Stimulated activated naive B cell treated with anti-CD40 and anti-IgM and Interleukin-4, amounts not matched to agents 10 μg/mL and 1 μg/mL and 100 μg/mL, for 72 hours (primary cell): ENCODE measurements around the gene MYO1B.

Experiments used
- ATAC-seq, 2 donors: fragments of 150-1000 bp; cut with Tn5 transposase; replicated peaks; 2 replicates each; pipeline ENCODE4 v1.10.0; 2021; ENCODE audit warnings: moderate library complexity in 1 of 2
- DNase-seq: peaks from one replicate; pipeline ENCODE4 v3.0.0; 2021
- H3K27ac Mint-ChIP-seq: one replicate; pipeline ENCODE4 v1.8.0; 2022; ENCODE audit warnings: mild to moderate bottlenecking, mixed read lengths
- H3K27me3 Mint-ChIP-seq, 2 donors: one replicate each; pipeline ENCODE4 v1.8.0; 2022; ENCODE audit warnings: mixed read lengths in 2 of 2
- H3K36me3 Mint-ChIP-seq, 2 donors: one replicate each; pipeline ENCODE4 v1.8.0; 2022; ENCODE audit warnings: mixed read lengths in 2 of 2, mild to moderate bottlenecking in 1 of 2
- H3K4me1 Mint-ChIP-seq, 2 donors: one replicate each; pipeline ENCODE4 v1.8.0; 2022; ENCODE audit warnings: mixed read lengths in 2 of 2, mild to moderate bottlenecking in 1 of 2
- H3K4me3 Mint-ChIP-seq, 2 donors: one replicate each; pipeline ENCODE4 v1.8.0; 2022; ENCODE audit warnings: mild to moderate bottlenecking in 2 of 2, mixed read lengths in 2 of 2, moderate library complexity in 1 of 2
- H3K9me3 Mint-ChIP-seq, 2 donors: one replicate each; pipeline ENCODE4 v1.8.0; 2022; ENCODE audit warnings: mixed read lengths in 2 of 2, mild to moderate bottlenecking in 1 of 2

Gene MYO1B

DNA sequence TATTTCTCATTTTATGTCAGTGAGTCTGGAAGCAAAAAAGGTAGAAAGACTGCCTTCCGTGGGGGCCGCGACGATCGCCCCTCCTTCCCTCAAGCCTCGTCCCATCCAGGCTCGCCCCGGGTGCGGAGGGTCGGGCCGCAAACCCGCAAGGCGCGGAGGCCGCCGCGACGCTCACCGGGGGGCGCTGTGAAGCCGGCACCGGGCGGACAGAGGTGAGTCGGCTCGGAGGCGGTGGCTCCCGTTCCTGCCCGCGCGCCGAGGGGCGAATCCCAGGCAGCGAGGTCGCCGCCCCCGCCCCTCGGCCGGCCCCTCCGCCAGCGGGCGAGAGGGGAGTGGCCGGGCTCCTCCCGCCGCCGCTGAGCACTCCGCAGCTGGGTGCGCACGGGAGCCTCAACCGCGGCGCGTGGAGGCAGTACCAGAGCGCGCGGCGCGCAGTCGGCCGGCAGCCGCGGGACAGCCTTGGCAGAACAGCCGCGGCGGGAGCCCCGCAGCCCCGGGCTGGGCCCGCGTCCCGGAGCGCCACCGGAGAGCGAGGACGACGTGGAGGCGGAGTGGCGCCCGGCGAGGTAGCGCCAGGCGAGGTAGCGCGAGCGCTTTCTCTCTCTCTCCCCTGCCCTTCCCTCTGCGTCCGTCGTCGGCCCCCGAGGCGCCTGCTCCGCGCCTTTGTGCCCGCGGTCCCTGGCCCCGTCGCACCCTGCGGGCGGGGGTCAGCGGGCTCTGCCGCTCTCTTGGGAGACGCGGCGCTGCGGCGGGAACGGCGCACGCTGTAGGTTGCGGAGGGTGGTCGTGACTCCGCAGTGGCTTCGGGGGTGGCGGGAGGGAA lies at the start of gene MYO1B:
Gene MYO1B, plus strand, starts transcription at position 359 of the 823 bp plus-strand sequence. CDS start 31,492 bp downstream, outside the sequence.
- H3K27me3 Mint-ChIP-seq, result peaks cover 0 to 3% of the 10 kb centered on the region in 2 donors
- peaks cover 21 to 45% of the 10 kb centered on the region in 2 donors for H3K4me1 Mint-ChIP-seq
- peak; percentile 66 to 78 for ATAC-seq
- H3K9me3 Mint-ChIP-seq, result peaks cover 0 to 2% of the 10 kb centered on the region in 2 donors
- H3K36me3 Mint-ChIP-seq, result no peaks in the 10 kb centered on the region
- peak within 1 kb of the TSS; percentile 82 to 87 for H3K4me3 Mint-ChIP-seq
- H3K27ac Mint-ChIP-seq, result peak within 1 kb of the TSS; percentile 47
- peak; percentile 49 for DNase-seq

DNA sequence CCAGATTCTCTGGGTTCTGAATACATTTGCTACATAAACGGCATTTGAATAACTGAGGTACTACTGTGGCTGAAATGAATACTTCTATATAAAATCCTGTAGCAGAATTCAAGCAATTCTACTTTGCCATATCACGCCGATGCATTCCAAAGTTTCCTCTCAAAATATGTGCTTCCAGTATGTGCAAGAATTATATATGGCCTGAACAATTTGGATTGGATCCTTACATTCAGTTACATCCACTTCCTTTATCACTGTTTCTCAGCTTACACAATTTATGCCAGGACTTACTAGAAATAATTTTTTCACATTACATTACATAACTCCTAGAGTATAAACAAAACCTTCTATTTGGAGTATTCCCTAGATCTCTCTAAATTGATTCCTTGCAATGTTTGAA lies 48.1 kb upstream of the MYO1B start:
- Mint-ChIP-seq H3K4me3 (no peak overlapping the region), H3K36me3 (no peaks in the 10 kb centered on the region), H3K27me3 (no peaks in the 10 kb centered on the region), H3K4me1 (peaks cover 6 to 17% of the 10 kb centered on the region in 2 donors), H3K9me3 (no peaks in the 10 kb centered on the region), H3K27ac (no peak overlapping the region)
- ATAC-seq, result no peak
- no peak for DNase-seq

DNA sequence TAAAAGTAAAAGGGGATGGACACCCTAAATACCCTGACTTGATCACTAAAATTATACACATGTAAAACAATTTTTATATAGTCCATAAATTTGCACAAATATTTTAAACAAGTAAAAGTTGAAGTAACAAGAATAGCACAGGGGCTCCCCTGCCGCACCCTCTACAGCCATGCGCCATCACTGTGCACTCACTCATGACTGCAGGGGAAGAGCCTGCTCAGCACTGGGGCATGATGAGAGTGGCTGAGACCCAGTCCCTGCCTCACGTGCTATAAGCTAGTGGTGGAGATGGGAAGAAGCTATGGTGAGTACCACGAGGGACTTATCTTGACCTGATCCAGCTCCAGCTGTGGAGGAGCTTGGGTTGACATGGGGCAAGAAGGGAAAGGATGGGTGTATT lies 46.9 kb upstream of the MYO1B start:
- Mint-ChIP-seq H3K9me3 (no peaks in the 10 kb centered on the region), H3K4me1 (peaks cover 7 to 23% of the 10 kb centered on the region in 2 donors), H3K4me3 (no peak overlapping the region), H3K27ac (no peak overlapping the region), H3K36me3 (no peaks in the 10 kb centered on the region), H3K27me3 (no peaks in the 10 kb centered on the region)
- no peak for DNase-seq
- ATAC-seq, result no peak

DNA sequence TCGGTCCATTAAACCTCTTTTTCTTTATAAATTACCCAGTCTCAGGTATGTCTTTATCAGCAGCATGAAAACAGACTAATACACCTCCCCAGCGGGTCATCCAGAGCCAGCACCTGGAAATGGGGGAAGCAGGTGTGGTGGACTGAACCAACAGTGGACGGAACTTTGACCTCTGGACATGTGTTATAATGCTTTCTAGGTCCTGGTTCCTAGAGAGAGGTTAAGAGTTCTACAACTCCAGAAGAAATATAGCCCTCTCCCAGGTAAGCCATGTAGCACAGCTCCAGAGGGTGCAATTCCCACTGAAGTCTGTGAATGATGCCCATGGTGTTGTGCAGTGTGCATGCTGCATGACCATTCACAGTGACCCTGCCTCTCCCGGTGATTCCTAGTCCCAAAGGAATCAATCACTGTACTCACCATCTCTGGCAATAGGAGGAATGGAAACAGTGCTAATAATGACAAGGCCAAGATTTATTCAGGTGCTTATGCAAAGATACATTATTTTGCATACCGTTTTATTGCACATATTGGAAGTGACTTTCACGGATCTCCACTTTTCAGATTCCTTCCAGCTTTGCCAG lies 45.2 kb upstream of the MYO1B start:
- ATAC-seq, result no peak
- no peaks in the 10 kb centered on the region for H3K27me3 Mint-ChIP-seq

DNA sequence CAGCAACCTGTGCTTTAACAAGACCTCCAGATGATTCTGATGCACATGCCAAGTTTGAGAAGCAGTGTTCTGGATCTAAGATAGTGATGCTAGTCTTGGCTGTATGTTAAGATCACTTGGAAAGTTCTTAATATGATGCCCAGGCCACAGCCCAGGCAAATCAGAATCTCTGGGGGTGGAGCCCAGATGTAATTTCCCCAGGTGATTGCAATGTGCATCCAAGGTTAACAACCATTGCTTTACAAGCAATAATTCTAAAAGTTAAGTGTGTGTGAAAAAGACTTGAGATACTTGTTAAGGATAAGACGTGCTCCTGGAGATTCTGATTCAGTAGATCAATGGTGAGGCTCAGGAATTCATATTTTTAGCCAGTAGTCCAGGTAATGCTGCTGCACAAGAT lies 44.3 kb upstream of the MYO1B start:
- DNase-seq, result no peak
- H3K4me1 Mint-ChIP-seq, result peaks cover 9 to 15% of the 10 kb centered on the region in 2 donors
- H3K4me3 Mint-ChIP-seq, result no peak overlapping the region
- no peak for ATAC-seq
- H3K9me3 Mint-ChIP-seq, result no peaks in the 10 kb centered on the region
- H3K36me3 Mint-ChIP-seq, result no peaks in the 10 kb centered on the region
- H3K27me3 Mint-ChIP-seq, result no peaks in the 10 kb centered on the region
- H3K27ac Mint-ChIP-seq, result no peak overlapping the region

More for the DNA sequence above, 45.2 kb upstream of the MYO1B start:
- no peaks in the 10 kb centered on the region for H3K9me3 Mint-ChIP-seq
- H3K27ac Mint-ChIP-seq, result no peak overlapping the region
- no peaks in the 10 kb centered on the region for H3K36me3 Mint-ChIP-seq
- no peak for DNase-seq
- no peak overlapping the region for H3K4me3 Mint-ChIP-seq
- H3K4me1 Mint-ChIP-seq, result peaks cover 9 to 16% of the 10 kb centered on the region in 2 donors

DNA sequence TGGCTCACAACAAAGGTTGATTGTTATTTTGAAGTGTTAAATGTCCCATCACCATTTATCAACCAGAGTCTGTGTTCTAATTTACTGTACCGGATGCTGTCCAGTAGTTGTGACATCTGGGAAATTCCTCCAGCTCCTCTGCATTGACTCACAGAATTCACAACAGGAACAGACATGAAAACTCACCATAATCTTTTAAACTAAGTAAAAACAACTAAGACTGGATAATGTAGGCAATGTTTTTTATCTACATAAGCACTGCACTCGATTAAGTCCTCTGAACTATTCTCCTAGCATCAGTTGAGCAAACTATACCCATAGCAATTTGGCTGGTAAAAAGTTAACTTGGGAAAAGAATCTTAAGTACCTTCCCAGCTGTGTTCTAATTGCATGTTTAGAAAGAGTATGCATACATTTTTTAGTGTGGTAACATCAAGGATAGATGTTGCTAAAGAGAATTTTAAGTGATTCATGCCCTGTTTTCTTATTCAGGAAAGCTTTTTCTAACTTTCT lies 42.9 kb upstream of the MYO1B start:
- Mint-ChIP-seq H3K36me3 (no peaks in the 10 kb centered on the region), H3K4me3 (no peak overlapping the region), H3K9me3 (no peaks in the 10 kb centered on the region), H3K4me1 (peaks cover 9 to 15% of the 10 kb centered on the region in 2 donors), H3K27ac (no peak overlapping the region), H3K27me3 (no peaks in the 10 kb centered on the region)
- DNase-seq (no peak), ATAC-seq (no peak)

DNA sequence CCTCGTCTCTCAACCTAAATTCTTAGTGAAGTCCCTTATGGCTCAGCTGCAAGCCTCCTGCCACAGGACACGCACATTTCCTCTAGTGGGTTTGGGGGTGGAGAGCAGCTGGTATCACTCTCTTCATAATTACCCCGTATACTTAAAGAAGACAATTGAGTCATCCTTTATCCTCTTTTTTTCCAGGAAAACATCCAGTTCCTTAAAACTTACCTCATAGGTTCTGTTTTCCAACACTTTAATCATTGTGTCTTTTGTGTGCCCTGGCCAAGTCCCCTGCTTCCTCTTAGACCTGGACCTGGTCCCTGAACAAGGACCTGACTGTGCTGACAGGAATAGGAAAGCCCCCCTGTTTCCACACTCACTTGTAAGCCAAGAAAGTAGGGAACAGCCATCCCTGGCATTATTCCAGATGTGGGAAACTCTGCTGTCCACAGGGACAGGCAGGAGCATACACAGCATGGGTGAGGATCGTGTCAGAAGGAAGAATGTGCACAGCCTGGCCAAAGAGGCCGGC lies 42.3 kb upstream of the MYO1B start:
- Mint-ChIP-seq H3K27ac (no peak overlapping the region), H3K27me3 (no peaks in the 10 kb centered on the region), H3K9me3 (no peaks in the 10 kb centered on the region), H3K36me3 (no peaks in the 10 kb centered on the region), H3K4me1 (peaks cover 9 to 15% of the 10 kb centered on the region in 2 donors), H3K4me3 (no peak overlapping the region)
- DNase-seq, result no peak
- ATAC-seq, result no peak

DNA sequence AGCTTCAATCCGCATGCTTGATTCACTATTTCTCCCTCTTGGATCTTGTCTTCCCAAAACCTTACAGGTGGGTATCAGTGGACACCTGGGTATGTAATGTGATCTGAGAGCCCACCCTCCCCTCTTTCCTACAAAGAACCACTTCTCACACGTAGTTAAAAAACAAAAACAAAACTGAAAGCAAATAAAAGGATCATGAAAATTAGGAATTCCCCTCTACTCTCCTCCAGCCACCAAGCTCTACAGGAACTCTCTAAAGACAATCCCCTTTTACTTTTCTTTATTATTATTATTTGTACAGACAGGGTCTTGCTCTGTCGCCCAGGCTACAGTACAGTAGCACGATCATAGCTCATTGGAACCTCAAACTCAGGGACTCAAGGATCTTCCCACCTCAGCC lies 40.8 kb upstream of the MYO1B start:
- DNase-seq, result no peak
- peak; percentile 63 to 75 for ATAC-seq
- Mint-ChIP-seq H3K4me1 (peaks cover 9 to 15% of the 10 kb centered on the region in 2 donors), H3K9me3 (no peaks in the 10 kb centered on the region), H3K27ac (peak overlapping the region; percentile 10), H3K36me3 (no peaks in the 10 kb centered on the region), H3K4me3 (peak overlapping the region; percentile 64 to 71), H3K27me3 (no peaks in the 10 kb centered on the region)

DNA sequence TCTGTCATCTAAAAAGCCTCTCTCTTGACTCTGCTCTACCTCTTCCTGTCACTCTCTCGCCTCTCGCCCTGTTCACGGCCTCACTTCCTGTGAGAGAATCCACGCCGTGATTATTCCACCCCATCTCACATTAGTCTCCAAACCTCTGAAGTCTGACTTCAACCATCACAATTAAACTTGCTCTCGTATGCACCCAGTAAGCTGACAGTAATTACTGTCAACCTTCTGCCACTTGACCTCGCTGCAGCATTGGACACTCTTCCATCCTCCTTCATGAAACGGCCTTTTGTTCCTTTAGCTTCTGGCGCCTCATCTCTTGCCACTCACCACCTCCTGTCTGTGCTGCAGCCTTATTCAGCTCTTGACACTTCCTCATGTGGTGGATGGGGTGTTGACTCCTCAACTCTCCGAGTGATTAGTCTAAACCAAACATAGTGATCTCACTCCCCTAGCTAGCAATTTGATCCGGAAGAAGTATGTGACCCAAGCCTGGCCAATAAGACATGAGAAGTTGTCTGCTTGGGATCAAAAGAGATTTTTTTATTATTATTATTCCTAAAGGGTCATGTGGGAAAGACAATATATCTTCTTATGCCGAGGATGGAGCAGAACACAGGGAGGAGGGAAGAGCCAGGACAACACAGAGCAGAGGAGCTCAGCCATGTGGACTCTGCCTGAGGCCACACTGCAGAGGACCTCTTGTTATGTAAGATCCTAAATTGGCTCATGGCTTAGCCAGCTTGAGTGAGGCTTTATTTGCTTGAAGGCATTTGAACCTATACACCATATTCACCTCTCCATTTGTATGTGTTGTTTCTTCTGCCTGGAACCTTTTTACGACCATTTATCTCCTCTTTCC lies 38.4 kb upstream of the MYO1B start:
- H3K27me3 Mint-ChIP-seq, result no peaks in the 10 kb centered on the region
- DNase-seq, result no peak
- H3K4me1 Mint-ChIP-seq, result peaks cover 8 to 15% of the 10 kb centered on the region in 2 donors
- peaks cover 1 to 5% of the 10 kb centered on the region in 2 donors for H3K9me3 Mint-ChIP-seq
- ATAC-seq, result no peak
- H3K4me3 Mint-ChIP-seq, result no peak overlapping the region
- H3K27ac Mint-ChIP-seq, result no peak overlapping the region
- peaks cover 0 to 1% of the 10 kb centered on the region in 2 donors for H3K36me3 Mint-ChIP-seq

DNA sequence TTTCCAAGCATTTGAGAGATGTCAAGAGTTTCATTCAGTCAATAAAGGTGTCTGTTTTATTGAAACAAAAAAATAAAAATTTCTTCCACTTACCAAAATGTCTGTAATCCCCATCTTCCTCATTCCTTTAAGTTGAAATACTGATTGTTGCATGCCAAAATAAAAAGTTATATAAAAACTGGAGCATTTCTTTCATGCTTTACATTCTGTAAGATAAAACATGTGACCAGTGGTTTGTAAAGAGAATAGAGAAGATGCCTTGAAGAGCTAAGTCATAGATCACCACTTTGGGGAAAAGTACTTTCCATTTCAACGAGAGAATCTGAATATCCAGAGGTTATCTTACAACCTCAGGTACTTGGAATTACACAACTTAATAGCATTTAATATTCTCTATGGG lies 35.9 kb upstream of the MYO1B start:
- no peak overlapping the region for H3K27ac Mint-ChIP-seq
- peaks cover 4 to 6% of the 10 kb centered on the region in 2 donors for H3K4me1 Mint-ChIP-seq
- H3K27me3 Mint-ChIP-seq, result peaks cover 0 to 6% of the 10 kb centered on the region in 2 donors
- no peak overlapping the region for H3K4me3 Mint-ChIP-seq
- H3K36me3 Mint-ChIP-seq, result peaks cover 0 to 3% of the 10 kb centered on the region in 2 donors
- no peak for ATAC-seq
- peaks cover 6 to 13% of the 10 kb centered on the region in 2 donors for H3K9me3 Mint-ChIP-seq
- DNase-seq, result no peak

DNA sequence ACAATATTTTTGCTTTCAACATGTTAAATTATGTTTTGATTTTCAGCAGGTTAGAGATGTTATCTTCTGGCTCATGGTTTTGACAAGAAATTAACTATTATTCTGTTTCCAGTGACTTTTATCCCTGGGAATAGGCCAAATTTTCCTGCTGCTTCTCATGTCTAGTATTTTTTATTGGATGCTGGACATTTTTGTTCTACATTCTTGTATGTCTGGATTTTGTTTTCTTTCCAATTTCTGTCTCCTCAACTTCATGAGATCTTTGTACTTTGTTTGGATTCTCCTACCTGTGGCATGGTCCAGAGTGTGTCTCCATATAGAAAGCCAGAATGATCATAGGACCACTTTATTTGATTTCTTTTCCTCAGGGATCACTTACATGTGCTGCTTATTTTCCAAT lies 33.1 kb upstream of the MYO1B start:
- H3K27ac Mint-ChIP-seq, result no peak overlapping the region
- no peak for ATAC-seq
- peaks cover 6 to 13% of the 10 kb centered on the region in 2 donors for H3K9me3 Mint-ChIP-seq
- H3K4me1 Mint-ChIP-seq, result no peaks in the 10 kb centered on the region
- H3K36me3 Mint-ChIP-seq, result peaks cover 0 to 3% of the 10 kb centered on the region in 2 donors
- peaks cover 0 to 6% of the 10 kb centered on the region in 2 donors for H3K27me3 Mint-ChIP-seq
- no peak for DNase-seq
- H3K4me3 Mint-ChIP-seq, result no peak overlapping the region

DNA sequence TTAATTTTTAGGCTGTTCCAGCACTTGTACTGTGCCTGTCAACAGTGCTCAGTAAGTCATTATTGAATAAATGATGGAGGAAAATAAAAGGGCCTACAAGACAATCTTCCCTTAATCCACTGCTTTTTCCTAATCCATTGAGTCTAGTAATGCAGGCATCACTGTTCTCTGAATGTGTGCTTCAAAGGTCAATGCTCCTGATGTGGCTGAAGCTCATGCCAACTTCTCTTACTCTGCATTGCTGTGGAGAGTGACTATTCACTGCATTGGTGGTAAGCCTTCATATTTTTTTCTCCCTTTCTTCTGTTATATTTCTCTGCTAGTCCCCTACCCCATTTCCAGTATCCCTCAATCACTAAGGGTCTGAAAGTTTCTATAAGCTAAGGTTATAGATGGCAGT lies 31.9 kb upstream of the MYO1B start:
- H3K4me1 Mint-ChIP-seq, result no peaks in the 10 kb centered on the region
- no peak overlapping the region for H3K27ac Mint-ChIP-seq
- no peak overlapping the region for H3K4me3 Mint-ChIP-seq
- DNase-seq, result no peak
- H3K27me3 Mint-ChIP-seq, result peaks cover 0 to 6% of the 10 kb centered on the region in 2 donors
- H3K9me3 Mint-ChIP-seq, result peaks cover 6 to 13% of the 10 kb centered on the region in 2 donors
- H3K36me3 Mint-ChIP-seq, result peaks cover 0 to 3% of the 10 kb centered on the region in 2 donors
- no peak for ATAC-seq

DNA sequence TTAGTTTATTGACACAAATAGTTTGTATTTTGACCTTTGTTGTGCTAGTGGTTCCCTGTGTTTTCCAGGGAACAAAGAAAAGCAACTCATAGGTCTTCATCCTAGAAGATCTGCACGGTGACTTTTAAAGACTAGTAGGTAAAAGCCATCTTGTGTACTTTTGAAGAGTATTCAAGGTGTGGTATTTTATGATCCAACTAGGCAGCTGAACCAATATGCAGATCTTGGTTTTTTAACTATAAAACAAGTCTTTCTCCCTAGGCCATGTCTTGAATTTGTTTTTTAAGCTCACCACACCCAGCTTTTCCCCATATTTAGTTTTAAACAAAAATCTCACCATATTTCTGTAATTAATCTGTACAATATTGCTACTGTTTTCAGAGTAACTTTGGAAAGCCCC lies 30.0 kb upstream of the MYO1B start:
- Mint-ChIP-seq H3K36me3 (peaks cover 0 to 3% of the 10 kb centered on the region in 2 donors), H3K27ac (no peak overlapping the region), H3K27me3 (peaks cover 0 to 6% of the 10 kb centered on the region in 2 donors), H3K9me3 (peaks cover 6 to 13% of the 10 kb centered on the region in 2 donors), H3K4me1 (peaks cover 7 to 12% of the 10 kb centered on the region in 2 donors), H3K4me3 (no peak overlapping the region)
- DNase-seq, result no peak
- no peak for ATAC-seq

DNA sequence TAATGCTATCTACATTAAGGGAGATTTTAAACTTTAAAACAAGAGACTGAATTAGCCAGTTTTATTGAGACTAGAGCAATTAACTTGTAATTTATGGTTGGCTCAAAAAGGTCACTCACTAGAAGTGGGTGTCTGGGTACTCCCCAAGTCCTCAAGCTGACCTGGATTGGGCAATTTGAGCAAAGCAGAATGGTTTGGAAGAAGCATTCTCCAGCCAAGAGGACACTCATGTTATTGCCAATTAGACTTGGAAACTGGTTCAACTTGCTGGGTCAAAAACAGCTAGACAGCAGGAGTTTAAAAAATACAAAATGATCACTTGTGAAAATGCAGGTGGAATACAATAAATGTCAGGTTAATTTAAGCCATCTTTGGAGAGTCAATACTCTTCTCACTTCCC lies 29.5 kb upstream of the MYO1B start:
- ATAC-seq (no peak), DNase-seq (no peak)
- Mint-ChIP-seq H3K4me3 (no peak overlapping the region), H3K4me1 (peaks cover 11 to 16% of the 10 kb centered on the region in 2 donors), H3K36me3 (peaks cover 2 to 3% of the 10 kb centered on the region in 2 donors), H3K9me3 (peaks cover 8 to 17% of the 10 kb centered on the region in 2 donors), H3K27me3 (peaks cover 0 to 6% of the 10 kb centered on the region in 2 donors), H3K27ac (no peak overlapping the region)
